Retina (tissue), 1 donor: ENCODE data around the gene TMEM52.
"Not testable (repeated sequence)": the region's sequence is repeated elsewhere in the genome, so short reads cannot be mapped to it uniquely, and the experiment has no call there.

Experiments used
- DNase-seq: peaks from one replicate; pipeline ENCODE4 v3.0.0-alpha.2; 2016

Gene TMEM52

DNA sequence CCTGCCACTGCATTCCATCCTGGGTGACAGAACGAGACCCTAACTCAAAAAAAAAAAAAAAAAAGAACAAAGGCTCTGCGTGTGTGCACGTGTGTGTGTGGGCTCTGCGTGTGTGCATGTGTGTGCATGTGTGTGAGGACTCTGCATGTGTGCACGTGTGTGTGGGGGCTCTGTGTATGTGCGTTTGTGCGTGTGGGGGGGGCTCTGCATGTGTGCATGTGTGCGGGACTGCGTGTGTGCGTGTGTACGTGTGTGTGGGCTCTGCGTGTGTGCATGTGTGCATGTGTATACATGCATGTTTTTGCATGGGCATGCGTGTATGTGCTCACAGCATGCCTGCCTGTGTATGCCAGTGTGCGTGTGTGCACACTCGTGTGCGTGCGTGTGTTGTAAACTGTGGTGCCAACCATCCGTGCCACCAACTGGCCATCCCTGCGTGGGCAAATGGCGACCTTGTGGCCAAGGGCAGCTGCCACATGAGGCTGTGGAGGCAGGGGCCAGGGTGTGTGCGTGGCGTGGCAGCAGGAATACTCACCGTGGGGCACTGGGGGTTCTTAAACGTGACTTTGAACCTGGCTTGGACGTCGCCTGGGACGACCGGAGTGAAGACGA is 26.8 kb upstream of the TMEM52 start:
- no peak for DNase-seq

DNA sequence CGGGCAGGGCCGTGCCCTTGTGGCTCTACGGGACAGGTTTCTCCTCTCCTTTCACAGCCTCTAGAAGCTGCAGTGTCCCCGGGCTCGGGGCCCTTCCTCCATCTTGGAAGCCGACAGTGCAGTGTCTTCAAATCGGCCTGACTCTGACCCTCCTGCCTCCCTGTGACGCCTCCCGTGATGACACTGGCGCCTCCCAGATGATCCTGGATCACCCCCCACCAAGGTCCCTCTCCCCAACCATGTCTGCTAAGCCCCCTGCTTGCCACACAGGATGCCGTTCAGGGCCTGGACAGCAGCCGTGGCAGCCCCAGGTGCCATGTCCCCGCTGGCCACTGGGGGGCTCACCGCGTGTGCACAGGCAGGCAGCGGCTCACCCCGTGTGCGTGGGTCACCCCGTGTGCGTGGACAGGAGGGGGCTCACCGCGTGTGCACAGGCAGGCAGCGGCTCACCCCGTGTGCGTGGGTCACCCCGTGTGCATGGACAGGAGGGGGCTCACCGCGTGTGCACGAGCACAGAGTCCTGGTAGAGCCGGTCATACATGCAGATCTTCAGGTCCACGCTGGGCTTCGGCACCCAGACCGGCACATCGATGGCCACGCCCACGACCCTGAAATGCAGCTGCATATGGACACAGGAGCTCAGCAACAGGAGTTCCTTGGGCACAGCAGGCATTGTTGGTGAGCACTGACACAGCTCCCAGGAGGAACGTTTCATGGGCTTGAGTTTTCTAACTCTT is 24.9 kb upstream of the TMEM52 start:
- DNase-seq = peak; percentile 86

DNA sequence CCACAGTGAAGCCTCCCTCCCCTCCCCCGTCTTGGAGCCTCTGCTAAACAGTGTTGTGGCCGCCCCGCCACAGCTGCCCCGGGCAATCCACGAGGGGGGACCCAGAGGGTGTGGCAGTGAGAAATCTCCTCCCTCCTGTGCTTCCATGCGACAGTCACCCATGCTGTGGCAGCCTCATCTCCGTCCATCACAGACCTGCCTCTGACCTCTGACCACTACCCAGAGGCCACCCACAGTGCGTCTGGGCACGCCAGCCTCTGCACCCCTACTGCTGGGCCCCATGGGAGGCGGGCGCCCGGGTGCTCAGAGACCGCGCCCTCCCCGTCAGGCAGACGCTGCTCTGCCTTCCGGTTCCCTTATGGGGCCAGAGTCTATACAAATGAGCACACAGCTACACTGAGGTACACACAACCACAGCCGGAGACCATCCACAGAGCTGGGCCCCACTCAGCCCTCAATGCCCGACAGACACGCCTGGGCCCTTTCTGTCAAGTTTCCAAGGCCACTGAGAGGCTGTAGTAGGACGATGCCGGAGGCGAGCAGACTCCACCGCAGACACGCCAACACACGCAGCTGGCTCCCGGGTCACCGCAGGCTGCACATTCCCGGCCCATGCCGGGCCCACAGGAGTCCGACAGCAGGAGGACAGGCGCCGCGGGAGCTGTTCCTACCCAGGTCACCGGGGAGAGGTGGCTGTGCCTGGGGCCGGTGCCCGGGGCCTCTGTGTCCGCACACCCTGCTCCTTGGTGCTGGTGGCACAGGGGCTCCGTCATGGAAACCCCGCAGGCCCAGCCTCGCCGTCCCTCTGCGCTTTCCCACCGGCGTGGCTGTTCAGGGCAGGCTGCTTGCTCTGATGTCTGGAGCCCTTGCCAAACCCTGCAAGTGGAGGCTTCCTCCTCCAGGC is 23.9 kb upstream of the TMEM52 start:
- no peak for DNase-seq

DNA sequence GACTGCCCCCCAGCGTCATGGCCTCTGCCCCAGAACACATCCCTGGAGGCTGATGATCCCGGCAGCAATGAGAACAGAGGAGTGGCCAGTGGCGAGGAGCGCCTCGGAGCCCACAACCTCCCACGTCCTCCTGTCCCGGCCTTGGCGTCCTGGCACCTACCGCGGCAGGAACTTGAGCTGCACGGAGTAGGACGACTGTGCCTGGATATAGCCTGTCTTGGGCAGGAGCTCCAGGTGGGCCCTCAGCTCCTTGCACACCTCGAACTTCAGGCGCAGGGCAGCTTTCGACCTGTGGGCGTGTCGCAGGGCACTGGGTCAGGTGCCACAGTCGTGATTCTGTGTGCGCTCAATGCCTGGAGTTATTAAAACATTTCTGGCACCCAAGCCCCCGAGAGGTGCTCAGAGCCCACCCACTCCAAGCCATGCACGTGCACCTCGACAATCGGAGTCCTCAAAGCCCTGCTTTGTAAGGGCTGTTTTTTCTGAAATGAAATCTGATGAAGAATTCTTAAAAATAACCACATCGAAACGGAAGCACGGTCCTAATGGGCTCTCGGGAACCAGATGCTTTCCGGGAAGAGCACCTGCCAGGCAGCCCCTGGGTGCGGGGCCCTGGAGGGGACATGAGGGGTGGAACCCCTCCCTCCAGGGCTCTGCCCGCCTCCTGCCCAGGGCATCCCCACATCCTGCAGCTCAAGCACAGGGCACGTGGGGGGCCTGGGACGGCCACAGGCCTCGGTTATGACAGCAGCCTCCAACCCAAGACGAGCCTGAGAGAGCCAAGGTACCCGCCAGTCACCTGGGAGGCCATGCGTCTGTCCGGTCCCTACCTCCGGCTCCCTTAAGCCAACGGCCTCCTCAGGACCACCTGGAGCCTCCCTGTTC is 23.0 kb upstream of the TMEM52 start:
- no peak for DNase-seq

DNA sequence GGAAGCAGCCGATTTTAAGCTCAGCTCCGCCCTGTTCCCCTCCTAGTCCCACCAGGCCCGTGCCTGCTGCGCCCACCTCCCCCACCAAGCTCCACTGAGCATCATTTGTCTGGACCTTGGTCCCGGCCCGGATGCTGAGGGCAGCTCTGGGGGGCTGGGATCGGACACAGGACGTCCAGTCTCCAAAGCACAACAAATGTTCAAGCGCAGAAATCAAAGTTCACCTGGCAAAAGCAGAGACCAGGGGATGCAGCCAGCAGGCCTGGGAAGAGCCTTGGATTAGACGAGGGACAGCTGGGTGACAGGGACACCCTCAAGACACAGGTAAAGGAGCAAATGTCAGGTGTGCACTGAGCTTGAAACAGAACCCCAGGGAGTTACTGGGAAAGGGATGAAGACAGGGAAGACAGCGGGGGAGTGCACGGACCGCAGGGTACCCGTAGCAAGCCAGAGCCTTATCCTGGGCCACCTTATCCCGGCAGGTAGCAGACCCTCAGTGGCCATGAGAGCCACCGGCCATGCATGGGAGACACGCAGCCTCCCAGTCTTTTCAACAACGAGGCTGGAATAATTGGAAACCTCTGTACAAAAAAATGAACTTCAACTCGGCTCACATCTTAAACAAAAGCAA is 22.2 kb upstream of the TMEM52 start:
- no peak for DNase-seq

DNA sequence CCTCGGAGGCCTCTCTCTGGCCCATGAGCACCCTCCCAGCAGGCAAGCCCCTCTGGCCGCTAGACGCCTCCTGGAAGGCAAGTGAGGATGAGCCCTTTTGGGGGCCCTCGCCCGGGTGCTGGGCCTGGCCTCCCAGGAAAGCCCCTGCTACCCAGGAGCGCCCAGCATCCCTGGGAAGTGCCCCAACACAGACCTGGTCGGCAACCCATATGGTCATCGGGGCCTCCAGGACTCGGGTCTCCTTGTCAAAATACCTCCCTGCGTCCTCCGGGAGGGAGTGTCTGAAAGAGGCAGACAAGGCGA is 21.0 kb upstream of the TMEM52 start:
- DNase-seq = no peak

DNA sequence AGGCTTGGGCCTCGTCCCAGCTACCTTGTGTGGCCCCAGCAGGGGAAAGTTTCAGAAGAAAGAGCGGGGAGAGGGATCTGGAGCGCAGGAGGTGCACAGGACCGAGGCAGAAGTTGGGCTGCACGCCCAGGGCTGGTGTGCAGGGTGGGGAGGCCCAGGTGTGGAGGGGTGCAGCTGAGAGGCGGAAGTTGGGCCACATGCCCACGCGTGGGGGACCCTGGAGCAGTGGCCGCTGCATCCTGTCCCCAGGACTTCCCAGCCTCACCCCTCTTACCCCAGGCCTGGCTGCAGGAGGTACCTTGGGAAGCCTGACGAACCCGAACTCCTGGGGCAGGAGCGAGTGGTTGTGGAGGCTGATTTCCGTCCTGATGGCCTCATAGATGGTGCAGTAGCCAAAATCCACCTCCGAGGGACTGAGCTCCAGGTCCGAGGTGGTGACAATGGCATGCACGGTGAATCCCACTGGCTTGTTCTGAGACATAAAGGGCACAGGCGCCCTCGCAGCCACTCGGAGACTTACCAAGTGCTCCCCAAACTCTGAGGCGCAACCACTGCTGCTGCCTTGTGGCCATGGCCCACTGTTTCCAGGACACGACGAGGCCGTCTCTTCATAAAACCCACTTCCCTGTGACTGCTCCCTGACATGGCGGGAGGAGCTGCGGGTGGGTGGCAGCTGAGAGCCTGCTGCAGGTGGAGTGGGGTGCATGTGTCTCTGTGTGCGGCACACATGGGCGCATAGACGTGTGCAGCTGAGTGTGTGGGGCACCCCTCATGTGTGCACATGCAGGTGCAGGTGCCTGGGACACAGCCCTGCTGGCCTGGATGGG is 20.4 kb upstream of the TMEM52 start:
- DNase-seq = no peak

DNA sequence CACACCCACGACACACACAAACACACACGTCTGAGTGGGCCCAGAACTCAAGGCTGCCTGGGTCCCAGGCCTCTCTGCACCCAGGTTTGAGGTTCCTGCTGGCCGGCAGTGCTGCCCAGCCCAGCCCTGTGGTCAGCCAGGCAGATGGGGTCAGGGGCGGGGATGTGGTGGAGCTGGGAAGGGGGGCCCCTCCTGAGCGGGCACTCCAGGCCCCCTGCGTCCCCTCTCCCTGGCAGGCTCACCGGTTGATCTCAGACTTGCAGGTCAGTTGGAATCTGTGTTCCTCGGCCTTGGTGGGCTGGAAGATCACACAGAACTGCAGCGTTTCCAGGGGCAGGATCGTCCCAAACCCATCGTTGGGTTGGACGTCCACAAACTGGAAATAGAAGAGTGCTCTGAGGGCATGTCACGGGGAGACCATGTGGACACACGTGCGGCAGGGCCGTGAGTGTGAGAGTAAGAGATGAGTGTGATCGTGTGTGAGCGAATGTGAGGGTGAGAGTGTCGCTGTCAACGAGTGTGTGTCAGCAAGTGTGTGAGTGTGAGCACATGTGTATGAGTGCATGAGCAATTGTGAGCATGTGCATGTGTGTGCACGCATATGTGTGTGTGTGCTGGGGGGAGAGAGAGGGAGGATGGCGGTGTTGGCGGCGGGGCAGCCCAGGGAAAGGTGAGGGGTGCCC is 19.7 kb upstream of the TMEM52 start:
- DNase-seq = no peak

DNA sequence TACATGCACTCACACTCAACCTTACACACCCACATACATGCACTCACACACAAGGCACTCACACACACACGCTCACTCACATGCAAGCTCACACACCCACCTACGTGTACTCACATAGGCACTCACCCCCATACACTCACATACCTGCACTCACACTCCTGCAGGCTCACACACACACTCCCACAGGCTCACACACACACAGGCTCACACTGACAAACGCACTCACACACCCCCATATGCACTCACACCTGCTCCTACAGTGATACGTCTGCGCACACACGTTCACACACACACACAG is 19.1 kb upstream of the TMEM52 start:
- no peak for DNase-seq

DNA sequence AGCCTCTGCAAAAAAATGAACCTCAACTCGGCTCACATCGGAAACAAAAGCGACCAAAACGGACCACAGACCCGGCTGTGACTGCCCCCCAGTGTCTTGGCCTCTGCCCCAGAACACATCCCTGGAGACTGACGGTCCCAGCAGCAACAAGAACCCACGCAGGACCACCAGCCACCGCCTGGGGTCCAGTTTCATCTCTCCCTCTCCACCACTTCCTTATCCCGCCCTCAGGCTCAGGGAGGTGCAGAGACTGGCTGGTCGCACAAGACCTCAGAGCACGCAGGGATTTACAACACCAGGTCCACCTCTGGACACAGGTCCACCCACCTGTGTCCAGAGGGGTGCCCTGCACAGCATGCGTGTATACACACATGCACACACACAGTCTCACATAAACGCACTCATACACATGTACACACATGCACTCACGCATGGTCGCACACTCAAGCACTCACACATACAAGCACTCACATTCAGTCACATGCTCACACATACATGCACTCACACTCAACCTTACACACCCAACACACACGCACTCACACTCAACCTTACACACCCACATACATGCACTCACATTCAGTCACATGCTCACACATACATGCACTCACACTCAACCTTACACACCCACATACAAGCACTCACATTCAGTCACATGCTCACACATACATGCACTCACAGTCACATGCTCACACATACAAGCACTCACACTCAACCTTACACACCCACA is 18.6 kb upstream of the TMEM52 start:
- DNase-seq = no peak

DNA sequence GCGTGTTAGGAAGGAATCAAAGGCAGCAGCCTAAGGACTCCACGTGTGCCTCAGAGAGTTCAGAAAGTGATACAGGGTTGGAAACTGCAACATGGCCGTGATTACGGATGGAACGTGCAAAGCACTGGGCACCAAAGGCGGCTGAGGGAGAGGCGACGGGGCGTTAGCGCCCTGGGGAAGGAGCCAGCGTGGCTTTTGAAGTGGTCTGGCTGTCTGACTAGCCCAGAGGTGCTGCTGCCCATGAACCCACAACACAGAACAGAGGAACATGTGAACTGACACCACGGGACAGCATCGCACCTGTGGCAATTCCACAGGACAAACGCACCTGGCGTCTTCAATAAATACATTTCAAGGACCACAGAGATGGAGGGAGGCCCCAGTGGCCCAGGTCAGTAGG is 18.0 kb upstream of the TMEM52 start:
- no peak for DNase-seq

DNA sequence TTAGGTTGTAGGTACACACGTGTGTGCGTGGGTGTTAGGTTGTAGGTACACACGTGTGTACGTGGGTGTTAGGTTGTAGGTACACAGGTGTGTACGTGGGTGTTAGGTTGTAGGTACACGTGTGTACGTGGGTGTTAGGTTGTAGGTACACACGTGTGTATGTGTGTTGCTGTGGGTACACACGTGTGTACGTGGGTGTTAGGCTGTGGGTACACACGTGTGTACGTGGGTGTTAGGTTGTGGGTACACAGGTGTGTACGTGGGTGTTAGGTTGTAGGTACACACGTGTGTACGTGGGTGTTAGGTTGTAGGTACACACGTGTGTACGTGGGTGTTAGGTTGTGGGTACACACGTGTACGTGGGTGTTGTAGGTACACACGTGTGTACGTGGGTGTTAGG is 15.8 kb upstream of the TMEM52 start:
- DNase-seq = not testable (repeated sequence)

DNA sequence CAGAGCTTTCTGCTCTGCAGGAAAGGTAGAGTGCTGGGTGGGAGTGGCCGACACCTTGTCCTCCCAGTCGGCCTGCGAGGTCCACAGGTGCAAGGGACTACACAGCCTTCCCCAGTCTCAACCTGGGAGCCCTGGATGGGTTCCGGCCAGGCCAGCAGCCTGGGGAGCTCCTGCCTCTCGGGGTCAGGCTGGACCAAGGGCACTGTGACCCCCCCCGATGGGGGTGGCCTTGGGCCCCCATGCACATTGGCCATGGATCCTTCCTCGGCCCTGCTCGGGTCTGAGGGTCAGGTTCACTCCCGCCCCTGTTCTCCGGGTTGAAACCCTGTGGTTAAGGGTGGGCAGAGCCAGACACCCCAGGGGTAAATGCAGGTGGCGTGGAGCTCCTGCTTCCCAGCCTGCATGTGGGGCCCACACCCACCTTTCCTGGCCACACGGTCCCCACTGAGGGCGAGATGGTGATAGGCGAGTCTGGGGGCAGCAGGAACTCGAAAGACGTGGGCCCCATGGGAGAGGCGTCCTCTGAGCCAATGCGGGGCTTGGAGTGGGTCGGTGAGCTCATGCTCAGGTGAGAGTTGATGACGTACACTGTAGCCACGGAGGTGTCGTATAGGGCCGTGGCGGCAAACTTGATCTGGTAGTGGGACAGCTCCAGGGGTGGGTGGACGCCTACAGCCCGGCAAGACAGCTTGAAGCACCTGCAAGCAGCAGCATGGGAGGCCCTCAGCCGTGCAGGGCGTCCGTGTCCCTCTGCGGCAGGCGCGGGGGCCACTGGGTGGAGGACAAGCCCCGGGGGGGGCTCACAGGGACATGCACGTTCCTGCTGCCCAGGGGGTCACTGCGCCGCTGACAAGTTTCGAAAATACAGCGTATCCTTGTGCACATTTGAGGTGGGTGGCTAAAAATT is 10.8 kb upstream of the TMEM52 start:
- no peak for DNase-seq

DNA sequence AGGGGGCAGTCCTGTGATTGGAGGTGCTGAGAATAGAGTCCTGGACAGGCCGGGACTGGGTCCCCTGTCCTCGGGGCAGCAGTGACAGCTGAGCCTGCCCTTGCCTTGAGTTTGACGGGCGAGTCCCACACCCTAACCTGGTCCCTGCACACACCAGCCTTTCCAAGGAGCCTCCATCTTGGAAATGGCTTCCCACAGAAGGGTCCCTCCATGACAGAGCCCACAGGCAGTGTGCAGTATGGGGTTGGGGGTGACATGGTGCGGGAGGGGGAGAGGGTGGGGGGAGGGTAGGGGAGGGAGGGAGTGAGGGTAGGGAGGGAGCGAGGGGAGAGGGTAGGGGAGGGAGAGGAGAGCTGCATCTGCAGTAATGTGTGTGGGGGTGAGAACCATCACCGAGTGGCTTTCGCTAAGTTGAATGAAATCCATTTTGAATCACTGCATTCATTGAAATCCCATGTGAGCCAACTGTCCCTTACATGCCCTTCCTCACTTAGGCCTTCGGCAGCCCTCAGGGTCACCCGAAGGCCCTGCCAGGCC is 10.1 kb upstream of the TMEM52 start:
- DNase-seq = no peak

DNA sequence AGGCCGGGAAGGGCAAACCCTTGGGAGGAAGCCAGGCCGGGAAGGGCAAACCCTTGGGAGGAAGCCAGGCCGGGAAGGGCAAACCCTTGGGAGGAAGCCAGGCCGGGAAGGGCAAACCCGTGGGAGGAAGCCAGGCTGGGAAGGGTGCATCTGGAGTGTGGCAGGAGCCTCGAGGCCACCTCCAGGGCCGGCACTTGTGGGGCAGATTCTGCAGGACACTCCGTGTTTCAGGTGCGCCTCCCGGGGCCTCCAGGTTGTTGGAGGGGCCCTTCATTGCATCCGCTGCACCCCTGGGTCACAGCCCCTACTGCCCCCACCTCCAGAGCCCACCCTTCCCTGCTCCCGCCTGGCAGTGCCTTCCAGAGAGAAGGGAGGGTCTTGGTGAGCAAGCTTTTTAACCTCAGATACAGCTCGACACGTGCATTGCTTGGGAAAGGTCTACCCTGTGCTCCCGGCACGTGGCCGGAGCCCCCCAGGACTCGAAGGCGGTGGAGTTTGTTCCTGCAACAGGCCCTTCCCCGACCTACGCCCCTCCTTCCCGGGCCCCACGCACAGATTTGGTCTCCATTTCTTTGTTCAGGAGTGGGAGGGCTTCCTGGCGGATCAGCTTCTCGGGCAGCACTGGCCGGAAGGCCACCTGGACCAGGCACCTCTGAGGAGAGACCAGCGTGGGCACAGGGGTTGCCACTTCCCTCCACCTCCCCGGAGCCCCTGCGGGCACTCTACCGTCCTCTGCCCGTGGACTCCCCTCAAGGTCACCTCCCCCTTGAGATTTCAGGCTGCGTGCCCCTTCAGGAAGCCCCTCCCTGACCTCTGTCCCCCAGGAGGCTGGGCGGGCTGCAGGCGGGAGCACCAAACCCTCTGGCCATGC is 9.4 kb upstream of the TMEM52 start:
- no peak for DNase-seq

DNA sequence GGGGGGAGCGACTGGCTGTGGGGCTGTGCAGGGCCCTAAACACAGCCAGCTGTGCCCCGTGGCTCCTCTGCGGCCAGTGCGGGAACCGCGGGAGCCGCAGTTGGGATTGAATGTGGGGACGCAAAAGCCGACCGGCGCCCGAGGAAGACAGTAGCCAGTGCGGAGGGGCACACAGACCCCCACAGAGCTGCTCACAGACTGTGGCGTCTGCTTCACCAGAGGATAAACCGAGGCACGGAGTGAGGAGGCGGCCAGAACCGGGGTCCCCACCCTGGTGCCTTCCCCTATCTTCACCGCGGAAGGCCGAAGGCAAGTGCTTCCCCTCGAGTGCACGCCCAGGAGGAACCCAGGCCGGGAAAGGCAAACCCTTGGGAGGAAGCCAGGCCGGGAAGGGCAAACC is 8.7 kb upstream of the TMEM52 start:
- no peak for DNase-seq

DNA sequence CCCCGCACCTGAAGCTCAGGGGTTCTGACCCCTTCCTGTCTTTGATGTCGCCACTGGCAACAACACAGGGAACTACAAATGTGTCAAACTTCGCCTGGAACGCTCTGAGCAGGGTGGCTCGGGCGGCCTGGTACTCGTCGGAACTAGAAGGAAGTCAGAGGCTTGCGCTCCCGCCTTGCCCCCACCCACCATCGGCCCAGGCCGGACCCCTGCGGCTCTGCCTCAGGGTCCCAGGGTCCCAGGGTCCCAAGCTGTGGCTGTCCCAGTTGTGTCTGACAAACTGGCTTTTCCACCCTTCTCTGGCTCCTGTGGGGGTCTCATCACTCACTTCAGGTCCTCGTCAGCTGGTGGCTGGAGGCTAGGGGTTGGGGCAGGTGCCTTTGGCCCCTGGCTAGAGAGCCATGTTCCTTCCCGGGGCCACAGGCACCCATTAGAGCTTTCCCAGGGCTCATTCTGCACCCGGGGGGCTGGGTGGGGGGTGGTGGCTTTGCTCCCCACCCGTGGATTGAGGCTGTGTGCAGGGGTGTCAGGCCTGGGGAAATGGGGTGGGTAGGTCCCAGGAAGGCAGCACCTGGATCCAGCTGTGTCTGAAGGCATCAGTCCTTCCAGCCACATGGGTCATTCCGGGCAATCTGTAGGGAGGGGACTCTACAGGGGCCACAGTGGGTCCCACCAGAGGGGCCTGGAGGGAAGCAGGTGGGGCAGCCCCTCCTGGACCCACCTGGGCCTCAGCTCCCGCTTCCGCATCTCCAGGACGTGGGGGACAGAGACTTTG is 8.0 kb upstream of the TMEM52 start:
- no peak for DNase-seq
